Mesenteric fat pad (tissue), 1 donor: ENCODE results near the gene IL1RL2. TPM values are rescaled to one million over a fixed set of nuclear protein-coding genes. Genes with fewer than 3 reads are reported as not detected.

Experiments
- DNase-seq: peaks from one replicate; pipeline ENCODE4 v3.0.0-alpha.2; 2020; ENCODE audit warnings: low spot score
- total RNA-seq: library from RNA; stranded (reverse); fragmentation: NEBNext Ultra II Directional; extraction: Animal tissue kit (Norgen Biotek cat#: 25700); gene quantifications from one replicate; pipeline ENCODE4 v1.2.1, GENCODE V29; 2021
- donor health status: DM: yes; HTN: yes; CAD: no.

Gene IL1RL2
- total RNA-seq, 1 donor from 2014 or later: 0.93 TPM

DNA sequence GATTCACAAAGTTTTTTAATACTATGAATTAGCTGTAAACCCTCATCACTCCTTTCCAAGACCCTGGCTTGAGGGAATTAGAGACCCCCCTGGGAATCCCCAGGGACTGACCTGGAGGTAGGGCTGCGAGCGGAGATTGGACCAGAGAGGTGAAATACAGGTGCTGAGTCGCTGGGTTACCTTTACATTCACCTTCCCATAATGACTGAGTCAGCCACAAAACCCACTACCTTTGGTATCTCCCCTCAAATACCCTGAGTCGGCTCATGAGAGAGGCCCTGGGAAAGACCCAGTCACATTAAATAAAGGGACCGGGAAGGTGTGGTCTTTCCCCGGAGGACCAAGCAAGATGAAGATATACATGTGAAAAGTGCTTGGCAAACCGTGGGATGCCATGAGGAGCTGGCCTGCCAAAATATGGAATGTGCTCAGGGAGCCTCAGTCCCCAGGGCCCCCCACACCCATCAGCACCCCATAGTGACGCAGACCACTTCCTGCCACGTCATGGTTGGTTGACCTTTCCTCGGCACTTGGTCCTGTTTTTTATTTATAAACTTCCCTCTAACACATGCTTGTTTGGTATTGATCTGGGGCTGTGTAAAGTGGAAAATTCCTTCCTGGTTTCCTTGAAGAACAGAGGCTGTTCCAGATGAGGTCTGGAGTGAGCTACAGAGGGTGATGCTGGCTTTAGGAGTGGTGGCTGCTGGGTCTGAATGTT lies 51.4 kb downstream of the IL1RL2 start:
- no peak for DNase-seq

DNA sequence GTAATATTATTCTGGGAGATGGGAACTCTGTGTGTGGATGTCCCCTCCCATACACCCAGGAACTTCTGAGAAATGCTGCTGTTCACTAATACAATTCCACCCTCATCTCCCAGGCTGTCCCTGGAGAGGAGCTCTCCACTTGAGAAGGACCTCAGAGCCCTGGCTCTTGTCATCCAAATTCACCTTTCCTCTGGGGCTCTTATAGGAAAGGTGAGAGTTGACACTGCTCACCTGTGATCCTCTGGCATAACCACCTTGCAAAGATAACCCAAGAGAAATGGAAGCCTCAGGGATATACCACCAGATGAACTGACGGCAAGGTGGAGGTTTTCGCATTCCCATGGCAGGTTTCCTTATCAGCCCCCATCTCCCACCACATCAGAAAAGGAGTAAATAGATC lies 52.0 kb downstream of the IL1RL2 start:
- DNase-seq: no peak

DNA sequence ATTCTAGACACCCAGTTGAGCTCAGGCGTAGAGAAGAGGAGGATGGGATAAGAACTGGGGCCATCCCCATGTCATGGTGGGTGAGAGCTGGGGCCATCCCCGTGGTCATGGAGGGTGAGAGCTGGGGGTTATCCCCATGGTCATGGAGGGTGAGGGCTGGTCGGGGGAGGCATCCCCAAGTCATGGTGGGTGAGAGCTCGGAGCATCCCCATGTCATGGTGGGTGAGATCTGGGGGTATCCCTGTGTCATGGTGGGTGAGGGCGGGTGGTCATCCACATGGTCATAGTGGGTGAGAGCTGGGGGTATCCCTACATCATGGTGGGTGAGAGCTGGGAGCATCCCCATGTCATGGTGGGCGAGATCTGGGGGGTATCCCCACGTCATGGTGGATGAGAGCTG lies 52.5 kb downstream of the IL1RL2 start:
- DNase-seq: no peak

DNA sequence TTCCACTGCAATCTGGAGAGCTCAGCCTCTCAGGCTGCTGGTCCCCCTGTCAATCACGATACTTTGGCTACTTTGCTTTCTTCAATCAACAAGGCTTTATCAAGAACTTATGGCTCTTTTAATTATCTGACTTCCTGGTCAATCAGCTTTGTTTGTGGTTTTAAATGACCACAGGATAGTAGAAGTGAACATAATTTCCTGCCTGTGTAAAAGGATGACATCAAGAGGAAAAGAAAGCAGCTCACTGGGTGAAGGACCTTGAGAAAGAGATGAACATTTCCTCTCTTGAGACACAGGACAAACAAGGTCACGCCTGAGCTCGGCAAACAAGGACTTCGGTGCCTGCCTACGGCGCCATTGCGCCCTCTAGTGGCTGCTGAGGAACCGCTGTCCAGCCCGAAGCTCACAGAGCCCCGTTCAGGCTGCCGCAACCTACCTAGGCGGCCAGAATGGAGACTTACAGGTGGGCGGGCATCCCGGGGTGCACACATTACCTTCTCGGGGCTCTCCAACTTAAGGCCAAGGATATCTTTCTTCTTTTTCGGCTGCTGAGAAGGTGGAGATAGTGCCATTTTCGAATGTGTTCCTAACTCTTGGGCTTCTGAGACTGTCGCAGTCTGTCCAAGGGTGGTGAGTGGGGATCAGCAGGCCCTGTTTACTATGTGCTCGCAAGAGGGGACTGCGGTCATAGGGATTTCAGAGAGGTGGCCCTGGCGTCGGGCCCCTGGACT lies 54.0 kb downstream of the IL1RL2 start:
- DNase-seq: peak; percentile 96

DNA sequence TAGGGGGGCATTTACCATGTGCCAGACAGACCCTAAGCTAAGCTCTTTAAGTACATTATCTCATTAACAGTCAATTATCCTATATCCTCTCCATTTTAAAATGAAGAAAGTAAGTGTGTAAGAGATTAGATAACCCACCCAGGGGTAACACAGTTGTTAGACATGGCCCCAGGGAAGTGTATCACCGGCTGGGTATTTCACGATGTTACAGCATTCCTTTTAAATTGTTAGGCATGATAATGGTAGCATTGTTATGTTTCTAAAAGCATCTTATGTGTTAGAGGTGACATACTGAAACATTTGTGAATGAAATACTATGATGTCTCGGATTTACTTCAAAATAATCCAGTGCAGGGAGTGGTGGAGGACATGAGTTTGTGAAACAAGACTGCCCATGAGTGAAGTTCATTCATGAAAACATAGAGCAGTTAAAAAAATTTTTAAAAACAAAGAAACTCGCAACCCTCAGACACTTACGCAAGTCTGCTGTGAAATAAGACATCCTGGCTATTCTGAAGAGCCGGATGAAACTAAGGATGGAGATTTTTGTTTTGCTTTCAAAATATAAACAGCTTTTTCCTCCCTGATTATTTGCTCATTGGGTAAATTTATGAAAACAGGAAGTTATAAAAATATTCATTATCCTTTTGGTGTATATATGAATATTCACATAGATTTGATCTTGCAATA lies 54.9 kb downstream of the IL1RL2 start:
- DNase-seq: no peak

DNA sequence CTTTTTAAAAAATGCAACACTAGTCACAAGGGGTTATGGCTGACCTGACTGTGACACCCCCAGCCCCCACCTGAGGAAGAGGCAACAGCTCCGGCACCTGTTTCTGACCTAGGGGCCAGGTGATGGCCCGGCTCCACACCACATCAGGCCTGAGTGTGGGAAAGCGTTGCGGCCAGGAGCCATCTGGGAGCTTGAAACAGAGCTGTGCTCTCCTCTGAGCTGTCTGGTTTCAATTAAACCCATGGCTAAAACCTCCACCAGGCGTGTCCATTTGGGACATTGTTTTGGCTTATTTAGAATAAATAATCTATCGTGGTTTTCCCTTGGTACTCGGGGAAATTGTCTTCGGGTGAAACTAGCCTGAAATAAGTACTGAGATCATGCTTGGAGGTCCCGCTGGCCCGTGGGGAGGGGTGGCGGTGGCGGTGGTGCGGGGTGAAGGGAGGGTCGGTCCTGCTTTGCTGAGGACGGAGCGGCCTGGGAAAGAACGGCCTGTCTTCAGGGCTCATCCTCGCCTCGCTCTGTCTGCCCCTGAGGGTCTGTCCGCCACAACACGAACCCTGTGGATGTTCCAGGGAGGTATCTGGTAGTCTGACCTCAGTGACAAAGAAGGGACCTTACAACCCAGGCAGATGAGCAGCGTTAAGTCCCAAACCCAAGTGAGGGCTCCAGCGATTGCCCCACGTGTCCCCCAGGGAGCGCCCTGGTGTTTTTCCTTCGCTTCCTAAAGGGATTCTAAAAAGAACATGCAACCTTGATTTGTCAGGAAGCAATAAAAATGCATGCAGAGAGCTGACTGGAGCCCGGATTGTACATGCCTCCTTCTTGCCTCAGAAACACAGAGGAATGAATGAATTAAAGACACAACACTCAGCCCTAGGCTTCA lies 58.7 kb downstream of the IL1RL2 start:
- DNase-seq: no peak

DNA sequence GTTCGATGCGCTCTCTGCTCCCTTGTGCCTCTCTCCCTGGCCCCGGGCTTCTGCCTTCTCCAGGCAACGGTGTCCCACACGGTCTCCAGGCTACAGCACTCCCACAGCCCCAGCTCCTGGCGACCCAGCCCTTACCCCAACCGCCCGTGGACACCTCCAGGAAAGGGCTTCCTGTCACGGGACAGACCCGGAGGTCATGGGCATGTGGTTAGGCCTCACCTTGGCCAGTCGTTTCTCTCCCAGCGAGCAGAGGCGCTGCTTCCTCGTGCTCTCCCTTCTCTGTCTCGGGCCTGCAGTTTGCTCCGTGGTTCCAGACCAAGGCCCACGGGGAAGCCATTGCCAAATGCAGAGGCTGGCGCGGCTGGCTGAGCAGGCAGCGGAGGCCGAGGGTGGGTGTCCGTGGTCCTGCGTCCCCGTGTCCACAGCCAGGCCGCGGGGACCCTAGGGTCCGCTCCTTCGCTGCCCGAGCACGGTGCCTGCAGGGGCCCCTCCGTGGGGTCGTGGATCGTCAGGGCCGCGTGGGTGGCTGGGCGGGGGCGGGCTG lies 63.5 kb downstream of the IL1RL2 start:
- no peak for DNase-seq

DNA sequence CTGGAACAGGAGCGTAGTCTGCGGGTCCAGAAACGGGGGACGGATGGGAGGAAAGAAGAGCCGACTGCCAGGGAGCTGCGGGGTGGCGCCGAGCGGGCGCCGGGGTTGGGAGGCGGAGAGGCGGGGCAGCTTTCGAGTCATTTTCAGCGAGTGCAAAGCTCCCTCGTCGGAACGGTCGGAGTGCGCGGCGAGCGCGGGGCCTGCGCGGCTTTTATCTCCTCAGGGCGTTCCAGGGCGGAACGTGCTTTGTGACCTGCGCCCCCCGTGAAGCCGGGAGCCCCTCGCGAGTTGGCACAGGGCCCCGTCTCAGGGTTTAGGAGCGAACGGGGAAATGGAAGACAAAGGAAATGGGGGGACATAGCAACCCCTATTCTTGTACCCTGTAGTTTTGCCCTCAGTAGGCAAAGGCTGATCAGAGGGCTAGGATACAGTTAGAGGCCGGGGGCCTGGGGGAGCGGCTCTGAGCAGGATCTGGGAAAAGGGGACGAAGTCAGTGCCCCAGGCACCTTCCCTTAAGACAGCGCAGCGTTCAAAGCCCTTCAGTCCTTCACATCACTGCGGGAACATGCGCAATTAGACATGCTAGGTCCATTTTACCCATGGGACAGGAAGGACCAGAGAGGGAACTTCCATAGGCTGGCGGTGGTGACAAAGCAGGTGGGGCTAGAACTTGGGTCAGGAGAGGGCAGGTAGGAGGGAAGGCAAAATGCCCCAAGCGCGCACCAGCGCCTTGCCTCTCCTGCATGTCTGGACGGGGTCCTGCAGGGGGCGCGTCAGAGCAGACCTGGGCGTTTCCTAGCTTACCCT lies 64.4 kb downstream of the IL1RL2 start:
- no peak for DNase-seq

DNA sequence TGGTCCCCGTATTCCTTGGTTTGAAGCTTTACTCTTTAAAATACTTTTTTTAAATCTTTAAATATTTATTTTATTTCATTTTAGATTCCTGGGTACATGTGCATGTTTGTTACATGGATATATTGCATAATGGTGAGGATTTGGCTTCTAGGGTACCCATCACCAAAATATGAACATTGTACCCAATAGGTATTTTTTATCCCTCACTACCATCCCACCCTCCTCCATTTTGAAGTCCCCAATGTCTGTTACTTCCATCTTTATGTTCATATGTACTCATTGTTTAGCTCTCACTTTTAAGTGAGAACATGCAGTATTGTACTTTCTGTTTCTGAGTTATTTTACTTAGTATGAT lies 65.0 kb downstream of the IL1RL2 start:
- no peak for DNase-seq

DNA sequence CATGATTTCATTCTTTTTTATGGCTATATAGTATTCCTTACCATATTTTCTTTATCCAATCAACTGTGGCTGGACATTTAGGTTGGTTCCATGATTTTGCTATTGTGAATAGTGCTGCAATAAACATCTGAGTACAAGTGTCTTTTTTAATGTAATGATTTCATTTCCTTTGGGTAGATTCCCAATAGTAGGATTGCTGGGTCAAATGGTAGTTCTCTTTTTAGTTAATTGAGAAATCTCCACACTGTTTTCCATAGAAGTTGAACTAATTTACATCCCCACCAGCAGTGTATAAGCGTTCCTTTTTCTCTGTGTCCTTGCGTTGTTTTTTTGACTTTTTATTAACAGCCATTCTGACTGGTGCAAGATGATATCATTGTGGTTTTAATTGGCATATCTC lies 65.4 kb downstream of the IL1RL2 start:
- DNase-seq: no peak

DNA sequence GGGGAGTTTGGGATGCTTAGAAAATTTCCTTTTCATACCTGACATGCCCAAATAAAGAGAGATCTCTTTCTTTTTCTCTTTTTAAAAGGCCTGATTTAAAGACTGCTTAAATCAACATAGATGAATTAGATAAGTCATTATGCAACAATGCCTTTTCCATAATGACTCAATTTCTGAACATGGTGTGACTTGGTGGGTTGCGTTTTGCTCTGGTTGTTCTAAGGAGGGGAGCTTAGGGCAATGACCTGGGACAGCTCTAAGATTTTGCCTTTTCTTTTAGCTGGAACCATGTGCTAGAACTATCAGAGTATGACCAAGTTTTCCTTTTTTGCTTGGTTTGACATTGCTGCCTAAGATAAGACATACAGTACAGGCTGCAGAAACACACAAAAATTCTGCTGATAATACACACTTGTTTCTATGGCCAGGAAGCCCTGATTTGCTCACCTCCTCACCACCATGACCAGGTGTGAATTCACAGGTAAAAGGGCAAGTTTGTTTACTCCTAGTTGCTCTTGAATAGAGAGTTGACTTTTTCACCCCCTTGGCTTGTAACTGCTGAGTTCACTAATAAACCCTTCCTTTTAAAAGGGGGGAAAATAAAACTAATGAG lies 66.4 kb downstream of the IL1RL2 start:
- DNase-seq: no peak

DNA sequence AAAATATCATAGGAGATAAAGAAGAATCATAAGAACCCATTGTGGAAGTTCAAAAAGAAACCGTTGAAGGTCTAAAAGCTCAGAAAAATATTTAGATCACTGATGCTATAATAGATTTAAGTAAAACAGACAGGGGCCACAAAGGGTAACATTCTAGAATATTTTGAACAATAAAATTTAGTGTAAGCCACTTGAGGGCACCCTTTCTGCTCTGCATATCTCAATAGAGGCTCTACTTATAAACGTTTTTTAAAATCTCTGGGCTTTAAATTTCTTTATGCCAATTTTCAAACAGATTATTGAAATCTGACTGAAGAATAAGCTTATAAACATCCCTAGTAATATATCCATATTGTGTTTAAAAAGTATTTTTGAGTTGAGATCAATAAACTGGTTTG lies 66.9 kb downstream of the IL1RL2 start:
- DNase-seq: no peak

DNA sequence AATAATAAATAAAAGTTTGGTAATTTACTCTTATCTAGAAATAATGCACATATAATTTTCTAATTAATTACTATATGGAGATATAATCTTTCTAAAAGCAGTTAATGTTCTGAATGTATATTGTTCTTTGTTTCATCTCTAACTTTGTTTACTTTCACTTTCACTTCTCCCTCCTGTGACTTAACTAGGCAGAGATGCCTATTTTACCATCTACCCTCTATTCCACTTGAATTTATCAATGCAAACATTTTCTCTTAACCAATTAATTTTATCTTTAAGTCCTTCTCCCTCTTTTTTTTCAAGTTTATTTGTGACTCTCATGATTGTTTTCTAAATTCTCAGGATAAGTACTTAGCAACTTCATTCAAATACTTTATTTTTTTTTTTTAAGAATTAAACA lies 69.5 kb downstream of the IL1RL2 start:
- no peak for DNase-seq

DNA sequence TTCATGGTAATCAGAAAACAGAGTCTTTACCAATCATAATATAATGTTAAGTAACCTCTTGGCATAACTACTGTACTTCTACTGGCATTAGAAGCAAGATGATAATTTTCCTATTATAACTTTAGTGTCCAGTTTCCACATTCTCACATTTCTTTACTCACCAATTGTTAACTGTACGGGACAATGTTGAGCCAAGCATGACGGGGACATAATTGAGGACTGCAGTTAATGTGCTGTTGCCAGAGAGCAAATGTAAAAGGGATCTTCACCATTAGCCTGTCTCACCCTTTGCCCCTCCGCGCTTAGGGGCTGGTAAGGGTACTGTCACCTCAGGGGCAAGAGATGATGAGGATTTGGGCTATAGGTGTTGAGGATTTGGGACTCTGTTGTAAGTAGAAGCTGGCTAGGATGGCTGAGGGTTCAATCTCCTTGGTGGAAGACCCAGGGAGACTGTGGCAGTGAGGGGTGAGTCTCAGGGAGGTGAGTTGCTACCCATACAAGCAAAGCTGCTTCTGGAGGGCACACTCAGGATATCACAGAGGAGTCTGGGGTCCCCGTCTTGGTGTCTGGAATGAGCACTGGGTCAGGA lies 70.1 kb downstream of the IL1RL2 start:
- no peak for DNase-seq

DNA sequence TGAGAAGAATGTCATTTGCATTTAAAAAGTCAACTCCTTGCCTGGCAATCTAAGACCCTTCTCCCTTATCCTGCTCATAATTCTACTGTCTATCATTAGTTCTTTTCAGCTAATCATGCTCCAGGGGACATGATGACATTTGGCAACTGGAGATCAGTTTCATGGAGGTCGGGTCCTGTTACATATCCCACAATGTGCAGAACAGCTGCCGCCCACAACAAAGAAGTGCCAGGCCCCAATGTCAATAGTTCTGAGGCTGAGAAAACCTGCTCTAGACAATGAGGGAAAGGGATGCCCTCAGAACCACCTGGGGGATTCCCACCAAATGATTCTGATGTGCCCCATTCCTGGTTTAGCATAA lies 71.2 kb downstream of the IL1RL2 start:
- DNase-seq: no peak

DNA sequence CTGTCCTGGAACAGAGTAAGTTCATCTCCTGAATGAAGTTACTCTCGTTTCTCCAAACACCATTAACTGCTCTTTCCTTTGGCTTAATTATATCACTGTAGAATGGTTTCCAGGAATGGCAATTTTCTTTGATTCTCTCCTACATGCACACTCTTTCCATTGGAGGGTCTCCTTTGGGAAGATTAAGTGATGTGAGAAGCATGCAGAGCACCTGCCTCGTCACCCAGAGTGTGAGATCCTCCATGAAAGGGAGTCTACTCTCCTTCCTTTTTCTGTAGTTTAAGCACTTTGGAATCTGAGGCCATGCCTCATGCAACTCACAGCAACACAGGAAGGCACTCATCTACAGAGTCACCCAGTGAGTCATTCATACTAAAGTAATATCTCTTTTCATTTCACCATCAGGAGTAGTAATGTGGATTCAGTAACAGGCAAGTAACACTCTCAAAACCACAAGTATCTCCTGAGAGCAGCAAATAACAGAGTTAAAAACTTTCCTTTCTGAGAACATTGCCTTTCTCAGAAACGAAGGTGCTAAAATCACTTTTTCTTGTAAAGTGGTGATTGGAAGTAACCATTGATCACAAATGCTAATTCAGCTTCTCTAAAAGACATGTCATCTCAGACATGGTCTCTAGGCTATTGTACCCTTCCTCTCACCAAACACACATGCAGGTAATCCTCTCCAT lies 71.7 kb downstream of the IL1RL2 start:
- DNase-seq: no peak

DNA sequence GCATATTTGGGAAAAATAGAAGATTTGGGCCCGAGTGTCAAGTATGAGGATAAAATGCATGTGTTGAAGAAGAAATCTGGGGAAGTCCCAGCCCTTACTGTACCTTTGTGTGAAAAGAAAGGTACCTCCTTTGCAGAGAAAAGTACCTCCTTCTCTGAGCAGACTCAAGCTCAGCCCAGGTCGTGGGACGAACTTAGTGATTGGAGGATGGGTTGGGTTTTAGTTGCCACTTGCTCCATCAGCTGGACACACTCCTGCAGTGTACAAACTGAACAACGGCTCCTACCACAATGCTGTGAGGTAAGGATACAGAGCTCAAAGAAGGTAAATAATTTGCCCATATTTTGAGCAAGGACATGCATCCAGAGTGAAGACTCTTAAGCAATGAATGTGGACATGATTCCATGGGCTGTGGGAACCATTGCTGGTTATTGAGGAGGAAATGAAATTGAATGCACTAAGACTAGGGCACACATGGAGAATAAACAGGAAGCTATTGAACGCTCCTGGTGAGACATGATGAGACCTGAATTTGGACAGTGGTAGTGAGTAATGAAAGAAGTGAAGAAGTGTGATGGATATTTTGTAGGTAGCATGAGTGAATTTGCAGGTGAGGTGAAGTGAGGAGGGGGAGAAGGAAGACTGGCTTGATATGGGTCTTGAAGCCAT lies 74.8 kb downstream of the IL1RL2 start:
- DNase-seq: no peak
